Mammary epithelial cell (primary cell): ENCODE data around the gene KRT37.

Source experiments
- CTCF ChIP-seq, 2 donors: IDR thresholded peaks in 1 of 2; conservative IDR thresholded peaks in 1 of 2; 2 replicates each; pipeline ENCODE4 v1.5.1; 2011 to 2012; ENCODE audit warnings: inconsistent platforms in 2 of 2, low read length in 2 of 2, mild to moderate bottlenecking in 2 of 2, control low read depth in 1 of 2, low read depth in 1 of 2; ENCODE audit not compliant: insufficient read depth in 1 of 2; ENCODE audit errors: extremely low read depth in 1 of 2
- EZH2 ChIP-seq: IDR thresholded peaks from 2 replicates; pipeline ENCODE4 v1.6.1; 2012; ENCODE audit warnings: low read length, inconsistent platforms, borderline replicate concordance

GRCh38 chr17:41393826-41394225 lies 30.6 kb downstream of the KRT37 start:
- no peak for TF ChIP-seq CTCF (conservative IDR thresholded peaks at IDR 0.05 in 1 of 2, IDR thresholded peaks at IDR 0.05 in 1 of 2; ENCODE audit: extremely low read depth in 1 of 2, insufficient read depth in 1 of 2, low read depth in 1 of 2, low read length in 2 of 2)
- no peak for TF ChIP-seq EZH2
